Mesenteric fat pad (tissue), 1 donor: ENCODE measurements around the gene ZBTB39. TPM values are rescaled to one million over a fixed set of nuclear protein-coding genes. Genes with fewer than 3 reads are reported as not detected.
"Not testable (repeated sequence)": the region's sequence is repeated elsewhere in the genome, so short reads cannot be mapped to it uniquely, and the experiment has no call there.

Experiments
- DNase-seq: peaks from one replicate; pipeline ENCODE4 v3.0.0-alpha.2; 2020; ENCODE audit warnings: low spot score
- long read RNA-seq: library from polyadenylated mRNA; unstranded; transcript quantifications from one replicate; pipeline ENCODE4 v2.0.0, GENCODE V29; 2020
- total RNA-seq: library from RNA; stranded (reverse); fragmentation: NEBNext Ultra II Directional; extraction: Animal tissue kit (Norgen Biotek cat#: 25700); gene quantifications from one replicate; pipeline ENCODE4 v1.2.1, GENCODE V29; 2021
- donor health status: DM: yes; HTN: yes; CAD: no.

ZBTB39 gene
- total RNA-seq: 3.6 TPM
- long read RNA-seq, full-length matches to known transcripts: 14 of 16 reads
- long read RNA-seq, partial matches to known transcripts: 0 of 16 reads
- long read RNA-seq, other reads (novel, unspliced or antisense): 2 of 16 reads

GRCh38 chr12:57005980-57006808 lies at the start of gene ZBTB39:
Gene ZBTB39 (minus strand): TSS chr12:57006546. CDS start chr12:57004917, 1,629 bp downstream.
- DNase-seq: no peak

GRCh38 chr12:57055824-57056223 lies 49.5 kb upstream of the ZBTB39 start:
- no peak for DNase-seq

- DNase-seq: not testable (repeated sequence)
Observed at GRCh38 chr12:57053901-57054300, 47.6 kb upstream of the ZBTB39 start.

DNA sequence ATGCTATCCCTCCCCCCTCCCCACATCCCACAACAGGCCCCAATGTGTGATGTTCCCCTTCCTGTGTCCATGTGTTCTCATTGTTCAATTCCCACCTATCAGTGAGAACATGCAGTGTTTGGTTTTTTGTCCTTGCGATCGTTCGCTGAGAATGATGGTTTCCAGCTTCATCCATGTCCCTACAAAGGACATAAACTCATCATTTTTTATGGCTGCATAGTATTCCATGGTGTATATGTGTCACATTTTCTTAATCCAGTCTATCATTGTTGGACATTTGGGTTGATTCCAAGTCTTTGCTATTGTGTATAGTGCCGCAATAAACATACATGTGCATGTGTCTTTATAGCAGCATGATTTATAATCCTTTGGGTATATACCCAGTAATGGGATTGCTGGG lies 46.8 kb upstream of the ZBTB39 start:
- DNase-seq: not testable (repeated sequence)

- no peak for DNase-seq
Observed at GRCh38 chr12:57051011-57051410, 44.7 kb upstream of the ZBTB39 start.

- no peak for DNase-seq
Observed at GRCh38 chr12:57049890-57050289, 43.5 kb upstream of the ZBTB39 start, which contains the start of gene MYO1A. Gene MYO1A (minus strand): TSS chr12:57050129. CDS start chr12:57048323, 1,806 bp downstream.

- DNase-seq: no peak
Observed at GRCh38 chr12:57049119-57049446, 42.7 kb upstream of the ZBTB39 start.

DNA sequence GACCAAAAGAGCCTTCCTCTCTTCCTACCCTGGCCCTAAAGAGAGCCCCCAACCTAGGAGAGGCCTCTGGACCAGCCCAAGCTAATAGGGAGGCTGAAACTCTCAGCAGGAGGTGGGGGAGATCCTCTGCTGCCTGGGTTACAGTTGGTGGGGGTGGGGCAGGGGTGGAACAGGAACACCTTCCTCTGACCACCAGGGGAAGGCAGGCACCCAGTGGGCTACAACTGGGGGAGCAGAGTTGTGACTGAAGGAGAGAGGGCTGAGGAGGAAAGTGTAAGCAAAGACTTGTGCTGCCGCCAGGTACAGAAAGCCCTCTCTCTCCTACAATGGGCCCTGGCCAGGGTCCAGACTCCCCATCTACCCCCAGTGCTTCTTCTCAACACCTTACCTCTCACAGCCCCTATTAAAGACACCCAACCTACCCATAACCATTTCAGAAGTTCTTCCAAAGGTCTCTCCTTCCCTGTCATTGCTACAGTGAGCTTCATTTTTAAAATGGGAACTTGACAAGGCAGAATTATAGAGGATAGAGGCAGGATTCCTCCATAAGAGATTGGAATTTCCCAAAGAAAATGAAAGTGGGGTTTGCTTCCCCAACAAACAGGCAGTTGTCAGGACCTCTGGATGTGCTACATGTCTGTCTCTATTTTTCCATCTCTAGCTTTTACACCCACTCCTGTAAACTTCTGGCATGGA lies 42.2 kb upstream of the ZBTB39 start:
- no peak for DNase-seq

DNA sequence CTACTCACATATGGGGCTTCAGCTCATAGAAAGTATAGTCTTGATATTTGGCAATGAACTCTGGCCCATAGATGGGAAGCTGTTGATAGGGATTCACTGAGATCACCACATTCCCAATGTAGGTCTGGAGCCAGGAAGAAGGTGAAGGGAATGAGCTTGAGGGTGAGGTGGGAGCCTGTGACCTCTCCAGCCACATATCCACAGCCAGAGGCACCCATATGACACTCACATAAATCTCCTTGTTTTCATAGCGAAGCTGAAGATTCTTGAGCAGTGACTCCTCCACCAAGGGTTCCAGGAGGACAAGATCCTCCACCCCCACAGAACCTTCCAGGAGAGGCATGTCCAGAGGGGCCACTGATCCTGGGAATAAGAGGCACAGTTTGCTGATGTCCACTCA lies 41.6 kb upstream of the ZBTB39 start:
- no peak for DNase-seq

- no peak for DNase-seq
Observed at GRCh38 chr12:57046947-57047890, 40.9 kb upstream of the ZBTB39 start.

DNA sequence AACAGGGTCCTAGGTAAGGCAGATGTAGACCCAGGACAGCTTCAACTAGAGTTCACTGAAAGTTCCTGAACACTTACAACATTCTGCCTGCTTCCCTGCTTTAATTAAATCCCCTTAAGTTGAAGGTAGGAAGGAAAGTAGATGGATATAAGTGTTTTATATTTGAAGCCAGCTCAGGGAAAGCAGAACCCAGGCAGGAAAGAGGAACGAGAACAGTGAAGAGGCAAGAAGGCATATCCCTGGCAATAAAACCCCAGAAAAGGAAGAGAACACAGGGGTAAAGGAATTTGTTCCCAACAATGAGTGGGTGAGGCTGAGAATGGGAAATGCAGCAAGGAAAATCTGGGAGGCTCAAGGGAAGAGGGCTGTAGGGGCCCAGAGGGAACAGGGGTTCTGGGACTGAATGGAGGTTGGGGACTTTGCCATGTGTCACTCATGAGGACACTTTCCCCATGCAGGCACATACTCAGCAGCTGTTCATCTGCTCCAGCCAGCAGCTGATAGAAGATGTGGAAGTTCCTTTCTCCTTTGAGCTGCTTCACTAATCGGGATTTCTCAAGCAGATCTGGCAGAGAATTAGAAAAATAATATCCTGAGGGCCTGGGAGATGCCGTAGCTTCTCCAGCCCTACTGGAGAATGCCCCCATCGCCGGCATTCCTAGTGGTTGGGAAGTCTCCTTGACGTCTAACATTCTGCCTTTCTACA lies 39.9 kb upstream of the ZBTB39 start:
- no peak for DNase-seq

DNA sequence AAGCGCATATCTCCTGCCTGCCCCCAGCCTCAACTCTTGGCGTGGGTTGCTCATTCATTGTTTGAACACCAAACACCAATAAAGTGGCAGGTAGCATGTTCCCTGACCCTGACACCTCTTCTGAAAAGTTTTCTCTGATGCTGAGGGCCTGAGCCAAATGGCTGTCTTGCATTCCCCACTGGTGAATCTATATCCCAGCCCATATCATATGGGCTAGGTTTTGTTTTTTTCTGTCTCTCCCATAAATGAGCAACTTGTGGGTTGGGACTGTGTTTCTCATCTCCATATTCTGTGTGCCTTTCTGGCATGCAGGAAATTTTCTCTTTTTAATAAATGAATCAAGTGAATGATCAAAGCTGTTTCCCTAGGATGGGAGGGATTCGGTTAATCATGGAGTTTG lies 38.5 kb upstream of the ZBTB39 start:
- no peak for DNase-seq

- no peak for DNase-seq
Observed at GRCh38 chr12:57044468-57044867, 38.1 kb upstream of the ZBTB39 start.

DNA sequence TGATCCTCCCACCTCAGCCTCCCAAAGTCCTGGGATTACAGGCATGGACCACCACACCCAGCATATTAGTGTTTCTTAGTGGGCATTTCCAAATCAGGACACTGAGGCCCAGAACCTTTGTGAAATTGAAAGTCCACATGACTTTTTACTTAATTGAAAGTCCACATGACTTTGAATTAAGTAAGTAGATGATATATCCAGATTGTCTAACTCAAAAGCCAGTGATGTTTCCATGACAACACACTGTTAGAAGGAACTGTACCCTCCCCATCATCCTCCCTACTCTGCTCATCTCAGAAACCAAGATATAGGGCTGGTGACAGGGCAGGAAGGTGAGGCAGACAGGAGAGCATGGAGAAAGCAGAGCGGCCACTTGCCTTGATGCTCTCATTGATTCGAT lies 36.3 kb upstream of the ZBTB39 start:
- no peak for DNase-seq

DNA sequence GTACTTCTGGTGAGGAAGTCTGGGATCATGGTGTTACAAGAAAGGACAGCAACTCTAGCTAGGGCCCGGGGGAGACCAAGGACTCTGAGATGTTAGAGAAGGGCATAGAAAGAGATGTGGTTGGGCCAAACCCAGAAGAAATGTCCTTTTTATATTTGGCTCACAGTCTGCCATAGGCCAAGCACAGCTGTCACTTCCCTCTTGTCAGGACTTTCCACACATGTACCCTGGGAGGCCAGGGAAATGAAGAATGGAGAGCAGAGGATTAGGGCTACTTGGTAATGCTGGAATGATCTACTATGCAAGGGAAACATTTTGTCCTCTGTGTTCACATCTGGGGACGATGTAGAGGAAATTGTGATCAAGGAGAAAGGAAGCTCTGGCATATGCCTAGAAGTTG lies 34.4 kb upstream of the ZBTB39 start:
- DNase-seq: no peak

DNA sequence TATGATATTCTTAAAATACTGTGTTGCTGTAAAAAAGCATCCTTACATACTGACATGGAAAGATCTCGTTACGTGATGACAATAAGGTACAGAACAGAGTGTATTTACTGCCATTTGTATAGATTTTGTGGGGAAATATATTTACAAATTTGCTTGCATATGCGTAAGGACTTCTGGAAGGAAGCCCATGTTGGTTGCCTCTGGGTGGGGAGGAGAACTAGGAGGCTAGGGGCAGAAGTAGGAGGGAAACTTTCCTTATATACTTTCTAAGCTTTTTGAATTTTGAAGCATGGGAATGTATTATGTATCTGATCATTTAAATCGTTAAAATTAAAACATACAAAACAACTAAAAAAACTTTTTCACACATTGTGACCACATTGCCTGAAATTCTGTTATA lies 33.9 kb upstream of the ZBTB39 start:
- no peak for DNase-seq

GRCh38 chr12:57039016-57039798 lies 32.9 kb upstream of the ZBTB39 start:
- no peak for DNase-seq

DNA sequence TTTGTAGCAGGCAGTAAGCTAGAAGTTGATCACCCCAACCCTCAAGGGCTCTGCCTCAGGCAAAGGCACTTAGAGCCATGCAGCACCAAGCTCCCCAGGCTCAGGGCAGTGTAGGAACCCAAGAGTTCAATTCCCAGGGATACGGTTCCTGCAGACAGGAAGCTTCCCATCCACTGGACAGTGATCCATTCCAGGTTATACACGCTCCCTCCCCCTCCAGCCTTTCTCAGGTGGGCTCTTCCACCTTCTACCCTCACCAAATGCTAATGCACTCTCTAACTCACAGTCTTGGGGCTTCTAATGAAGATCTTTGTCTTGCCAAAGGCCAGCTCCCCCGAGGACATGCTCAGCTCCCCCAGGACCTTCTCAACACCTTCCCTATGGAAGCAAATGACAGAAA lies 30.9 kb upstream of the ZBTB39 start:
- no peak for DNase-seq

GRCh38 chr12:57033431-57033830 lies 27.1 kb upstream of the ZBTB39 start:
- no peak for DNase-seq

DNA sequence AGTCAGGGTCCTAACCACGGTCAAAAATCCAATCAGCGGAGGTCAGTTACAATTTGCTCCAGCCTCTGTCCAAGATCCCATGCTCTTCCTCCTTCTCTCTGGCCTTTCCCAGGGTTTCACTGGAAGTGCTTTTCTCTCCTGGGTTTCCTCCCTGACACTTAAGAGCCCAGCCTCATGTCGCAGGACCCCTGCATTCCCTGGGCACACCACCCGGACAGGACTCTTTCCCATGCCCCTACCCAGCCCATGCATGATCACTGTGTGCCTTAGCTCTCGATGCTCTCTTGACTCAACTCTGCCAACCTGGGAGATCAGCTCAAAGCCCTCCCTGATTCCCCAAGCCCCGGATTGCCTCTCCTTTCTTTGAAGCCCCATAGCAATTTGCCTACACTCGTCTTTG lies 25.4 kb upstream of the ZBTB39 start:
- DNase-seq: peak; percentile 65
